Measurements from ENCODE around the gene OTOG.
A peak's percentile ranks its signal among the peaks of the same experiment; 100 is the strongest.

Gene OTOG

GRCh38 chr11:17538054-17538453, 9.0 kb upstream of the OTOG start:
- no peak for DNase-seq (ENCODE audit: low spot score)
- no peak for FAIRE-seq

GRCh38 chr11:17538731-17539130, 8.3 kb upstream of the OTOG start:
- DNase-seq (ENCODE audit: low spot score) (no peak), FAIRE-seq (no peak)

GRCh38 chr11:17540807-17541206, 6.3 kb upstream of the OTOG start:
- FAIRE-seq (no peak), DNase-seq (ENCODE audit: low spot score) (no peak)

- DNase-seq (ENCODE audit: low spot score) (no peak), FAIRE-seq (no peak)
These were observed 5.7 kb upstream of the OTOG start for GRCh38 chr11:17541330-17541885.

GRCh38 chr11:17542249-17542648, 4.8 kb upstream of the OTOG start:
- DNase-seq (ENCODE audit: low spot score) (no peak), FAIRE-seq (no peak)

GRCh38 chr11:17543041-17543440, 4.0 kb upstream of the OTOG start:
- no peak for DNase-seq (ENCODE audit: low spot score)

GRCh38 chr11:17543574-17544180, 3.4 kb upstream of the OTOG start:
- DNase-seq (ENCODE audit: low spot score) (no peak), FAIRE-seq (no peak)

More at GRCh38 chr11:17543041-17543440, 4.0 kb upstream of the OTOG start:
- no peak for FAIRE-seq

GRCh38 chr11:17544181-17544622, 2.9 kb upstream of the OTOG start, which contains the start of gene USH1C:
TSS of gene USH1C (minus strand) at chr11:17544416. CDS start at chr11:17544307, 109 bp downstream.
- peak; percentile 56 for DNase-seq (ENCODE audit: low spot score)
- no peak for FAIRE-seq

GRCh38 chr11:17546240-17546639, 819 bp upstream of the OTOG start:
- FAIRE-seq = no peak

GRCh38 chr11:17547932-17548331, 873 bp downstream of the OTOG start:
- no peak for FAIRE-seq
- DNase-seq (ENCODE audit: low spot score) = no peak

More at GRCh38 chr11:17546240-17546639, 819 bp upstream of the OTOG start:
- no peak for DNase-seq (ENCODE audit: low spot score)

GRCh38 chr11:17548444-17548843, 1.4 kb downstream of the OTOG start:
- FAIRE-seq (no peak), DNase-seq (ENCODE audit: low spot score) (peak; percentile 24)

- FAIRE-seq = no peak
- no peak for DNase-seq (ENCODE audit: low spot score)
These were observed 3.6 kb downstream of the OTOG start for GRCh38 chr11:17550450-17551346.

GRCh38 chr11:17551347-17552040, 4.4 kb downstream of the OTOG start:
- FAIRE-seq (no peak), DNase-seq (ENCODE audit: low spot score) (no peak)

GRCh38 chr11:17552041-17552355, 4.9 kb downstream of the OTOG start:
- no peak for FAIRE-seq

GRCh38 chr11:17552392-17553248, 5.6 kb downstream of the OTOG start:
- no peak for FAIRE-seq

More at GRCh38 chr11:17552041-17552355, 4.9 kb downstream of the OTOG start:
- no peak for DNase-seq (ENCODE audit: low spot score)

GRCh38 chr11:17553249-17553546, 6.1 kb downstream of the OTOG start:
- FAIRE-seq = no peak
- no peak for DNase-seq (ENCODE audit: low spot score)

More at GRCh38 chr11:17552392-17553248, 5.6 kb downstream of the OTOG start:
- DNase-seq (ENCODE audit: low spot score) = no peak

GRCh38 chr11:17554487-17554886, 7.4 kb downstream of the OTOG start:
- FAIRE-seq (no peak), DNase-seq (ENCODE audit: low spot score) (no peak)

GRCh38 chr11:17556999-17557398, 9.9 kb downstream of the OTOG start:
- FAIRE-seq (no peak), DNase-seq (ENCODE audit: low spot score) (no peak)

GRCh38 chr11:17558025-17558780, 11.1 kb downstream of the OTOG start:
- no peak for DNase-seq (ENCODE audit: low spot score)
- no peak for FAIRE-seq

GRCh38 chr11:17558916-17559315, 11.9 kb downstream of the OTOG start:
- FAIRE-seq (no peak), DNase-seq (ENCODE audit: low spot score) (no peak)
